Fibroblast of the aortic adventitia (primary cell): Measurements from ENCODE around the gene IZUMO1. TPM values are rescaled to one million over a fixed set of nuclear protein-coding genes. Genes with fewer than 3 reads are reported as not detected.
"Not testable (repeated sequence)": the region's sequence is repeated elsewhere in the genome, so short reads cannot be mapped to it uniquely, and the experiment has no call there.

Experiments used
- DNase-seq: peaks from one replicate; pipeline ENCODE4 v3.0.0-alpha.2; 2010; ENCODE audit warnings: low read depth
- H3K4me3 ChIP-seq: 2 replicates; pipeline ENCODE4 v1.5.1; 2011; ENCODE audit warnings: low read depth, mild to moderate bottlenecking, control low read depth, low read length, moderate library complexity
- CTCF ChIP-seq: IDR thresholded peaks from 2 replicates; pipeline ENCODE4 v1.5.1; 2011; ENCODE audit warnings: mild to moderate bottlenecking, low read length, control low read depth, inconsistent platforms; ENCODE audit not compliant: insufficient read depth
- total RNA-seq: library from RNA; depleted of rRNA; stranded (reverse); fragments of >200 nt; gene quantifications from 2 replicates; pipeline ENCODE4 v1.2.3, GENCODE V29; 2012; ENCODE audit warnings: low replicate concordance

IZUMO1 gene
- not detected in 2 replicates for total RNA-seq

DNA sequence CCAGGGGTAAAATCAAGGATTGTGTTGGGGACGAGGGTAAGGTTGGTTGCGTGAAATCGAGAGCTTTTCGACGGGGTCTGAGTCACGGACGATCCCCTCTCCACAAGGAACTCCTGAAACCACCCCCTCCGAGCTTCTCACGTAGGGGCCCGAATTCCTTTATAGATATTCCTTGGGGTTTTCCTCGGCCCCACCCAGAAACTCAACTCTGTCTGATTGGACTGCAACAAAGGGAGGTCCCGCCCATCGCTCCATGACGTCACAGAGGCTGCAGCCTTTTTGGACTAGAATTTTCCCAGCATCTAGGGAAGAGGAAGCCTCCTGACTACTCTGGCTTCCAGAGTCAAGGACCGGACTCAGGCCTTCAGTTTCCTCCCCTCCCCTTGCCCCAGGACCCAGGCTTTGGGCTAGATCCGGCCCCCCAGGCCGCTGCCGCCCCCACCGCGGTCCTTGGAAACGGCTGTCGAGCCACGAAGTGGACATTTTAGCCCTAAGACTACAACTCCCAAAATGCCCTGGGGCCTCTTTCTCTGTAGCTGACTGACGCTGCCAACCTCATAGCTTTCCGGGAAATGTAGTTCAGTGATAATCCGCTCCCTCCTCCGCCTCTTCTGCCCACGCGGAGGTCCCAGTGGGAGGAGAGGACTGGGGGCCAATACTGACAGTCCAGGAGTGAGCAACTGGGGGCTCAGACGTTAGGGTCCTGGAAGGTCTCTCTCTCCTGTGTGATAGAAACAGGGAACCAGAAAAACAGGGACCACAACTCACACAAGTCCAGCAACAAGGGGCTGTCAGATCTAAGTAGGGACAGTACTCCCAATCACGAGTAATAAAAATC lies at the start of gene IZUMO1:
Gene IZUMO1, minus strand, starts transcription at position 172 of the 838 bp plus-strand sequence. CDS start 1,050 bp downstream, outside the sequence.
- TF ChIP-seq CTCF: no peak
- H3K4me3 ChIP-seq: peak within 1 kb of the TSS; percentile 64
- DNase-seq: peak; percentile 87

- no peak overlapping the region for H3K4me3 ChIP-seq
- DNase-seq: no peak
- no peak for TF ChIP-seq CTCF
These were observed 49.0 kb upstream of the IZUMO1 start for GRCh38 chr19:48795685-48796070.

- peak; percentile 89 for TF ChIP-seq CTCF
- peak overlapping the region; percentile 63 for H3K4me3 ChIP-seq
- DNase-seq: peak; percentile 94
These were observed 48.5 kb upstream of the IZUMO1 start for GRCh38 chr19:48795055-48795684.

DNA sequence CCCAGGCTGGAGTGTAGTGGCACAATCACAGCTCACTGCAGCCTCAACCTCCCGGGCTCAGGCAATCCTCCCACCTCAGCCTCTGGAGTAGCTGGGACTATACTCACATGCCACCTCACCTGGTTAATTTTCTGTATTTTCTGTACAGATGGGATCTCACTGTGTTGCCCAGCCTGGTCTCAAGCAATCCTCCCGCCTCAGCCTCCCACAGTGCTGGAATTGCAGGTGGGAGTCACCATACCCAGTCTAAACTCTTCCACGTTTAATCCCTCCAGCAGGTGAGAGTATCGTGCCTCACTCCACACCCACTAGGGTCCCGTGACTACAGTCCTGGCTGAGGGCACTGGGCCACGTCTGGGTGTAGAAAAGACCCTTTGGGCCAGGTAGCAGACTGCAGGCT lies 47.6 kb upstream of the IZUMO1 start:
- no peak overlapping the region for H3K4me3 ChIP-seq
- DNase-seq: no peak
- no peak for TF ChIP-seq CTCF

GRCh38 chr19:48793271-48793670 lies 46.6 kb upstream of the IZUMO1 start:
- no peak overlapping the region for H3K4me3 ChIP-seq
- no peak for DNase-seq
- no peak for TF ChIP-seq CTCF

GRCh38 chr19:48787331-48787730 lies 40.6 kb upstream of the IZUMO1 start:
- H3K4me3 ChIP-seq, DNase-seq: not testable (repeated sequence)

DNA sequence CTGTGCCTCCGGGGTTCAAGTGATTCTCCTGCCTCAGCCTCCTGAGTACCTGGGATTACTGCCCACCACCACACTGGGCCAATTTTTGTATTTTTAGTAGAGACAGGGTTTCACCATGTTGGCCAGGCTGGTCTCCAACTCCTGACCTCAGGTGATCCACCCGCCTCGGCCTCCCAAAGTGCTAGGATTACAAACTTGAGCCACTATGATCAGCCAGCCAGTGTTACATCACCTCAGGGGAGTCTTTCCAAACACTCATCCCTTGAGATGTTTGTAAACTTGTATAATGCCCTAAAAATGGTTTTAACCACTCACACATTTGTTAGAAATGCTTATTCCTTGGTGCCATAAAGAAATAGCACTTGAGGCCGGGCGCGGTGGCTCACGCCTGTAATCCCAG lies 39.7 kb upstream of the IZUMO1 start:
- not testable (repeated sequence) for H3K4me3 ChIP-seq, DNase-seq
